Panc1 (cell line): ENCODE measurements around the gene CD300LF.

Experiments used
- TCF7L2 ChIP-seq: IDR thresholded peaks from 2 replicates; pipeline ENCODE4 v1.6.1; 2011; ENCODE audit warnings: mild to moderate bottlenecking, low read depth, low read length, inconsistent platforms
- TF ChIP-seq, protein P1 (sequence below): fragments of 450-650 bp; IDR thresholded peaks from 2 replicates; pipeline ENCODE4 v1.5.1; 2017; ENCODE audit warnings: mild to moderate bottlenecking

DNA sequence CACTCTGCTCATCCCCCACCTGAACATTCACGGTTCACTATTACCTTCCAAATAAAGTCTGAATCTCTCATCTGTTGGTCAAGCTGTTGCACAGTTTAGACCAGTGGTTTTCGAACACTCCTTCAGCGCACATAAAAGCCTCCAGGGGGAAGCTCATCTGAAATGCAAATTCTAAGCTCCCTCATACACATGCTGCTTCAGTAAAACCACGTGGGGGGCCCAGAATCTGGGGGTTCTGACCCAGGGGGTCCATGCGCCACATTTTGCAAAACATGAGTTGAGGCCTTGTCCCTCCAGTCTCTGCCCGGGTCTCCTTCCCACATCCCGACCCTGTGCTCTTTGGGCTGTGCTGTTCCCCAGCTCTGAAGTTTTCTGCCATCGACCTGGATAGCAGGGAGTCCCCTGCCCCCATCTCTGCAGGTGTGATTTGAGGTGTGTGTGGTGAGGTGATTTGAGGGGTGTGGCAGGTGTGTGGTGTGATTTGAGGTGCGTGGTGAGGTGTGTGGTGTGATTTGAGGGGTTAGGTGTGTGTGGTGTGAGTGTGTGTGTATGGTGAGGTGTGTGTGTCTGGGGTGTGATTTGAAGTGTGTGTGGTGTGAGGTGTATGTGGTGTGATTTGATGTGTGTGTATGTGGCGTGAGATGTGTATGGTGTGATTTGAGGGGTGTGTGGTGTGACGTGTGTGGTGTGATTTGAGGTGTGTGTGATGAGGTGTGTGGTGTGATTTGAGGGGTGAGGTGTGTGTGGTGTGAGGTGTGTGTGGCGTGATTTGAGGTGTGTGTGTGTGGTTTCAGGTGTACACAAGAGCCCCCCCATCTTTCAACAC, 19.5 kb upstream of the CD300LF start:
- TF ChIP-seq, protein P1, sequence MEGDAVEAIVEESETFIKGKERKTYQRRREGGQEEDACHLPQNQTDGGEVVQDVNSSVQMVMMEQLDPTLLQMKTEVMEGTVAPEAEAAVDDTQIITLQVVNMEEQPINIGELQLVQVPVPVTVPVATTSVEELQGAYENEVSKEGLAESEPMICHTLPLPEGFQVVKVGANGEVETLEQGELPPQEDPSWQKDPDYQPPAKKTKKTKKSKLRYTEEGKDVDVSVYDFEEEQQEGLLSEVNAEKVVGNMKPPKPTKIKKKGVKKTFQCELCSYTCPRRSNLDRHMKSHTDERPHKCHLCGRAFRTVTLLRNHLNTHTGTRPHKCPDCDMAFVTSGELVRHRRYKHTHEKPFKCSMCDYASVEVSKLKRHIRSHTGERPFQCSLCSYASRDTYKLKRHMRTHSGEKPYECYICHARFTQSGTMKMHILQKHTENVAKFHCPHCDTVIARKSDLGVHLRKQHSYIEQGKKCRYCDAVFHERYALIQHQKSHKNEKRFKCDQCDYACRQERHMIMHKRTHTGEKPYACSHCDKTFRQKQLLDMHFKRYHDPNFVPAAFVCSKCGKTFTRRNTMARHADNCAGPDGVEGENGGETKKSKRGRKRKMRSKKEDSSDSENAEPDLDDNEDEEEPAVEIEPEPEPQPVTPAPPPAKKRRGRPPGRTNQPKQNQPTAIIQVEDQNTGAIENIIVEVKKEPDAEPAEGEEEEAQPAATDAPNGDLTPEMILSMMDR, result no peak
- TF ChIP-seq TCF7L2, result no peak
